OCI-LY7 (cell line): ENCODE measurements around the gene RARG. TPM values are rescaled to one million over a fixed set of nuclear protein-coding genes. Genes with fewer than 3 reads are reported as not detected.

Source experiments
- BruUV-seq: library from RNA; stranded (reverse); fragments of 400-500 nt; replicated peaks from 2 replicates; lab custom pipeline; 2021; lab: Mats Ljungman, UMichigan
- CTCF ChIA-PET: fragments of 300-600 bp; sonication (Branson Sonifier 250); formaldehyde crosslinking; loops from one replicate; lab custom pipeline; 2022; ENCODE audit warnings: antibody characterized with exemption; ENCODE audit not compliant: unreplicated experiment; lab: Charles Lee
- POLR2A ChIA-PET: fragments of 300-600 bp; sonication (Branson Sonifier 250); formaldehyde crosslinking; loops from one replicate; lab custom pipeline; 2022; ENCODE audit warnings: antibody characterized with exemption; lab: Charles Lee
- DNase-seq: peaks from one replicate; pipeline ENCODE4 v3.0.0-alpha.2; 2015; ENCODE audit warnings: low spot score
- H2AFZ ChIP-seq: fragments of 200-600 bp; sonication (generic), shearing (Covaris generic); 2 replicates; pipeline ENCODE4 v1.6.1; 2014; ENCODE audit warnings: mild to moderate bottlenecking, antibody characterized with exemption, low read length, moderate library complexity
- H3K27ac ChIP-seq: fragments of 200-600 bp; sonication (generic); 2 replicates; pipeline ENCODE4 v1.5.1; 2014; ENCODE audit warnings: mixed run types, low read depth, mild to moderate bottlenecking, moderate library complexity, low read length, inconsistent platforms; ENCODE audit not compliant: poor library complexity, severe bottlenecking
- H3K36me3 ChIP-seq: fragments of 200-600 bp; sonication (generic); 2 replicates; pipeline ENCODE4 v1.6.1; 2014; ENCODE audit warnings: mild to moderate bottlenecking, antibody characterized with exemption, low read length, moderate library complexity, mixed read lengths; ENCODE audit not compliant: insufficient read depth
- H3K4me1 ChIP-seq: fragments of 200-600 bp; sonication (generic); 2 replicates; pipeline ENCODE4 v1.5.1; 2014; ENCODE audit warnings: mild to moderate bottlenecking, low read length; ENCODE audit not compliant: insufficient read depth, poor library complexity, severe bottlenecking
- H3K4me2 ChIP-seq: fragments of 200-600 bp; sonication (generic); 2 replicates; pipeline ENCODE4 v1.6.1; 2014; ENCODE audit warnings: mild to moderate bottlenecking, low read length
- H3K4me3 ChIP-seq: fragments of 200-600 bp; sonication (generic); 2 replicates; pipeline ENCODE4 v1.5.1; 2014; ENCODE audit warnings: mild to moderate bottlenecking, low read depth, low read length; ENCODE audit not compliant: poor library complexity, severe bottlenecking
- H3K79me2 ChIP-seq: fragments of 200-600 bp; sonication (generic); 2 replicates; pipeline ENCODE4 v1.6.1; 2016; ENCODE audit warnings: low read depth, mild to moderate bottlenecking, low read length, moderate library complexity, mixed read lengths; ENCODE audit not compliant: insufficient read depth
- H3K9me2 ChIP-seq: fragments of 200-600 bp; sonication (generic); 2 replicates; pipeline ENCODE4 v1.6.1; 2016; ENCODE audit warnings: mild to moderate bottlenecking, low read length, mixed read lengths; ENCODE audit not compliant: insufficient read depth
- H3K9me3 ChIP-seq: fragments of 200-600 bp; sonication (generic); 2 replicates; pipeline ENCODE4 v1.6.1; 2014; ENCODE audit warnings: mild to moderate bottlenecking, mixed run types, low read length, mixed read lengths
- H4K20me1 ChIP-seq: fragments of 200-600 bp; sonication (generic); 2 replicates; pipeline ENCODE4 v1.6.1; 2014; ENCODE audit warnings: mild to moderate bottlenecking, antibody characterized with exemption, low read length, moderate library complexity, mixed read lengths; ENCODE audit not compliant: insufficient read depth
- CTCF ChIP-seq: fragments of 200-600 bp; sonication (generic); conservative IDR thresholded peaks from 2 replicates; pipeline ENCODE4 v1.5.1; 2014; ENCODE audit warnings: mild to moderate bottlenecking, antibody characterized with exemption, low read length, moderate library complexity, mixed read lengths
- EZH2phosphoT487 ChIP-seq: fragments of 200-600 bp; sonication (generic); IDR thresholded peaks from 2 replicates; pipeline ENCODE4 v1.6.1; 2018; ENCODE audit warnings: low read depth, borderline replicate concordance, mild to moderate bottlenecking, mixed run types, antibody characterized with exemption, low read length, moderate library complexity, mixed read lengths
- intact Hi-C: fragments of 100-400 bp; cut with micrococcal nuclease; formaldehyde crosslinking; loops from one replicate; pipeline ENCODE4 v1.10.0; 2022; ENCODE audit not compliant: unreplicated experiment
- total RNA-seq, 2 experiments: library from RNA; depleted of rRNA in 1 of 2; stranded (reverse); fragments of >200 nt in 1 of 2; shearing (Covaris generic) in 1 of 2; gene quantifications; 2 replicates each; pipeline ENCODE4 v1.2.3, GENCODE V29; 2014 to 2022

RARG gene
- total RNA-seq, 2 experiments from 2014 or later, result 7.0 to 8.4 TPM

GRCh38 chr12:53219956-53220693 lies 11.9 kb downstream of the RARG start:
- H3K4me3 ChIP-seq, result peak overlapping the region; percentile 74
- ChIA-PET POLR2A (interaction anchor here (0.5 to 3.4 kb wide), 9 partner anchors 9 to 1136 kb away, joined by 3 to 21 read pairs (median 4); partner anchors contain the start of genes CSAD, ESPL1 and ZNF740), CTCF (interaction anchor here (0.6 to 1.8 kb wide), 4 partner anchors 10 to 120 kb away, joined by 3 to 10 read pairs (median 4); no protein-coding TSS in a partner anchor)
- peak overlapping the region; percentile 82 for H2AFZ ChIP-seq
- H3K4me2 ChIP-seq, result peak overlapping the region; percentile 96
- no peak for TF ChIP-seq CTCF
- no peak for TF ChIP-seq EZH2phosphoT487
- BruUV-seq, result no TSS peak
- peaks cover 79% of the 10 kb centered on the region for H3K4me1 ChIP-seq
- H3K36me3 ChIP-seq, result no peaks in the 10 kb centered on the region
- H3K79me2 ChIP-seq, result no peaks in the 10 kb centered on the region
- intact Hi-C loops, result loop anchor here (2.0 kb wide), 1 partner anchor 33 kb away; a partner anchor contains a TSS
- H3K9me3 ChIP-seq, result no peaks in the 10 kb centered on the region
- no peaks in the 10 kb centered on the region for H4K20me1 ChIP-seq
- H3K9me2 ChIP-seq, result no peaks in the 10 kb centered on the region
- DNase-seq, result peak; percentile 83
- peak overlapping the region; percentile 90 for H3K27ac ChIP-seq

GRCh38 chr12:53219292-53219955 lies 12.6 kb downstream of the RARG start:
- peak overlapping the region; percentile 74 for H3K4me3 ChIP-seq
- peak overlapping the region; percentile 82 for H2AFZ ChIP-seq
- no peaks in the 10 kb centered on the region for H3K9me2 ChIP-seq
- intact Hi-C loops, result no loop called here
- H3K4me1 ChIP-seq, result peaks cover 85% of the 10 kb centered on the region
- POLR2A ChIA-PET, result interaction anchor here (0.6 to 3.4 kb wide), 7 partner anchors 10 to 1135 kb away, joined by 3 to 21 read pairs (median 6); partner anchors contain the start of gene ESPL1
- TF ChIP-seq EZH2phosphoT487 (no peak), CTCF (no peak)
- H3K9me3 ChIP-seq, result no peaks in the 10 kb centered on the region
- H3K27ac ChIP-seq, result peak overlapping the region; percentile 90
- H3K79me2 ChIP-seq, result no peaks in the 10 kb centered on the region
- no peaks in the 10 kb centered on the region for H3K36me3 ChIP-seq
- DNase-seq, result no peak
- BruUV-seq, result no TSS peak
- no peaks in the 10 kb centered on the region for H4K20me1 ChIP-seq
- CTCF ChIA-PET, result interaction anchor here (0.6 to 1.8 kb wide), 5 partner anchors 19 to 119 kb away, joined by 3 to 13 read pairs (median 7); no protein-coding TSS in a partner anchor
- peak overlapping the region; percentile 96 for H3K4me2 ChIP-seq
